Duodenal mucosa (tissue), 2 donors: ENCODE results near the gene HIPK2.

Source experiments
- H3K27ac ChIP-seq: one replicate; pipeline ENCODE4 v1.7.0; 2013; ENCODE audit warnings: low read depth, low read length
- H3K27me3 ChIP-seq, 2 donors: one replicate each; pipeline ENCODE4 v1.7.0; 2013; ENCODE audit warnings: low read length in 2 of 2, control low read depth in 1 of 2; ENCODE audit not compliant: insufficient read depth in 2 of 2, control insufficient read depth in 1 of 2
- H3K36me3 ChIP-seq, 2 donors: one replicate each; pipeline ENCODE4 v1.7.0; 2013; ENCODE audit warnings: low read length in 2 of 2, control low read depth in 1 of 2; ENCODE audit not compliant: insufficient read depth in 2 of 2, control insufficient read depth in 1 of 2
- H3K4me1 ChIP-seq, 2 donors: one replicate each; pipeline ENCODE4 v1.7.0; 2013; ENCODE audit warnings: low read length in 2 of 2, control low read depth in 1 of 2; ENCODE audit not compliant: insufficient read depth in 2 of 2, control insufficient read depth in 1 of 2
- H3K4me3 ChIP-seq, 2 donors: one replicate each; pipeline ENCODE4 v1.7.0; 2013; ENCODE audit warnings: low read length in 2 of 2, low read depth in 1 of 2
- H3K9ac ChIP-seq, 2 donors: one replicate each; pipeline ENCODE4 v1.7.0; 2013; ENCODE audit warnings: low read length in 2 of 2, low read depth in 1 of 2
- H3K9me3 ChIP-seq, 2 donors: one replicate each; pipeline ENCODE4 v1.7.0; 2013; ENCODE audit warnings: low read length in 2 of 2, control low read depth in 1 of 2; ENCODE audit not compliant: control insufficient read depth in 1 of 2

Gene HIPK2

GRCh38 chr7:139640681-139641080, 137.1 kb downstream of the HIPK2 start:
- peaks cover 0 to 26% of the 10 kb centered on the region in 2 donors for H3K36me3 ChIP-seq
- peaks cover 18 to 27% of the 10 kb centered on the region in 2 donors for H3K4me1 ChIP-seq
- no peak overlapping the region for H3K9ac ChIP-seq
- H3K27me3 ChIP-seq = no peaks in the 10 kb centered on the region
- H3K9me3 ChIP-seq = no peaks in the 10 kb centered on the region
- no peak overlapping the region for H3K4me3 ChIP-seq
- no peak overlapping the region for H3K27ac ChIP-seq

GRCh38 chr7:139639563-139639962, 138.2 kb downstream of the HIPK2 start:
- no peak overlapping the region for H3K4me3 ChIP-seq
- no peaks in the 10 kb centered on the region for H3K27me3 ChIP-seq
- H3K27ac ChIP-seq = no peak overlapping the region
- peaks cover 0 to 26% of the 10 kb centered on the region in 2 donors for H3K36me3 ChIP-seq
- peaks cover 18 to 27% of the 10 kb centered on the region in 2 donors for H3K4me1 ChIP-seq
- H3K9me3 ChIP-seq = no peaks in the 10 kb centered on the region
- no peak overlapping the region for H3K9ac ChIP-seq

DNA sequence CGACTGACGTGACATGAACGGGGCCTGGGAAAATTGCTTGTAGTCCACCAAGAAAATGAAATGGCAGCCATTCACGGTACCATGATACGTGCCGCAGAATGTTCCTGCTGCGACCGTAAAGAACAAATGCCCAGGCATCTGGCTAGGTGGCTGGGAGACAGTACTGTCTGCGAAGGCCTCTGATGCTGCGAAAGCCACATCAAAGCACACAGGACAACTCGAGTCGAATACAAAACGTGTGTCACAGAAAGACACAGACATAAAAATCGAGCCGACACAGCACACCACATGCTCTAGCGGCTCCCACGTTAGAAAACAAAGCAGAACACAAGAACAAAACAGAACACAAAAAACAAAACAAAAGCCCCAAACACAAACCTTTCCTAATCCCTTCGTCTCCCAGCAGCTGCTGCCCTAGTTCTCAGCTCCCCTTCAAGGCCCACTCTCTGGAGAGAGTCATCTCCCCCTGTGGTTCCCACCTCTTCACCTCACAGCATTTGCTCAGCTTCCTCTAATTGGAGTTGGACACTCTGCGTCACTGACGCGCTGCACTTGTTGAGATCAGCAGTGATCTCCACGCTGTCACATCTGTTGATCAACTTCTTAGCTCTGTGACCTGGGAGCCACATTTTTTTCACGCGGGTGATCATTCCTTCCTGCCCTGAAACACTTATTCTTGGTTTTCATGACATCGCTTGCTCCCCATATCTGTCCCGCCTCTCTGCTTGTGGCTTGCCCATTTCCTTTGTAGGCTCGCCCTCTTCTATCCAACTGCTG, 142.1 kb downstream of the HIPK2 start:
- Histone ChIP-seq H3K9me3 (no peaks in the 10 kb centered on the region), H3K4me1 (peaks cover 0 to 11% of the 10 kb centered on the region in 2 donors), H3K4me3 (no peak overlapping the region), H3K36me3 (peaks cover 11 to 26% of the 10 kb centered on the region in 2 donors), H3K27ac (no peak overlapping the region), H3K27me3 (no peaks in the 10 kb centered on the region), H3K9ac (no peak overlapping the region)

DNA sequence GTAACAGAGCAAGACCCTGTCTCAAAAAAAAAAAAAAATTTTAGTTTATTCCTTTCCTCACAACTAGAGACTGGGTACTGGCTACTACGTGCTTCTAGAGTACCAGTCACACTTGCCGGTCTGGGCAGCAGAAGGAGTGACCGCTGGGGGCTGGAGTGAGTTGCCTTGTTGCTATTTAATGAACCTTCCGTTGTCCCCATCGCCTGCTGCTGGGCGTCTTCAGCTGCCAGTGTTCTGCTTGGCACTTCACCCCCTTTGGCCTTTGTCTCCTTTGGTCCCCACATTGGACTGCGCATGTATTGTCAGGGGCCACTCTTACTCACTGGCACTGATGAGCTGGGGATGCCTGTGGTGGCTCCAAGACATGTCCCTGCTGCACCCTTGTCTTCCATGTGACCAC, 143.7 kb downstream of the HIPK2 start:
- Histone ChIP-seq H3K4me1 (peaks cover 0 to 3% of the 10 kb centered on the region in 2 donors), H3K36me3 (peaks cover 16 to 36% of the 10 kb centered on the region in 2 donors), H3K4me3 (no peak overlapping the region), H3K9me3 (no peaks in the 10 kb centered on the region), H3K27me3 (no peaks in the 10 kb centered on the region), H3K27ac (no peak overlapping the region), H3K9ac (no peak overlapping the region)

- peaks cover 0 to 3% of the 10 kb centered on the region in 2 donors for H3K4me1 ChIP-seq
- no peaks in the 10 kb centered on the region for H3K9me3 ChIP-seq
- no peaks in the 10 kb centered on the region for H3K27me3 ChIP-seq
- peaks cover 30 to 56% of the 10 kb centered on the region in 2 donors for H3K36me3 ChIP-seq
- no peak overlapping the region for H3K9ac ChIP-seq
- H3K4me3 ChIP-seq = no peak overlapping the region
- no peak overlapping the region for H3K27ac ChIP-seq
Measured at GRCh38 chr7:139631520-139632031, 146.2 kb downstream of the HIPK2 start.

DNA sequence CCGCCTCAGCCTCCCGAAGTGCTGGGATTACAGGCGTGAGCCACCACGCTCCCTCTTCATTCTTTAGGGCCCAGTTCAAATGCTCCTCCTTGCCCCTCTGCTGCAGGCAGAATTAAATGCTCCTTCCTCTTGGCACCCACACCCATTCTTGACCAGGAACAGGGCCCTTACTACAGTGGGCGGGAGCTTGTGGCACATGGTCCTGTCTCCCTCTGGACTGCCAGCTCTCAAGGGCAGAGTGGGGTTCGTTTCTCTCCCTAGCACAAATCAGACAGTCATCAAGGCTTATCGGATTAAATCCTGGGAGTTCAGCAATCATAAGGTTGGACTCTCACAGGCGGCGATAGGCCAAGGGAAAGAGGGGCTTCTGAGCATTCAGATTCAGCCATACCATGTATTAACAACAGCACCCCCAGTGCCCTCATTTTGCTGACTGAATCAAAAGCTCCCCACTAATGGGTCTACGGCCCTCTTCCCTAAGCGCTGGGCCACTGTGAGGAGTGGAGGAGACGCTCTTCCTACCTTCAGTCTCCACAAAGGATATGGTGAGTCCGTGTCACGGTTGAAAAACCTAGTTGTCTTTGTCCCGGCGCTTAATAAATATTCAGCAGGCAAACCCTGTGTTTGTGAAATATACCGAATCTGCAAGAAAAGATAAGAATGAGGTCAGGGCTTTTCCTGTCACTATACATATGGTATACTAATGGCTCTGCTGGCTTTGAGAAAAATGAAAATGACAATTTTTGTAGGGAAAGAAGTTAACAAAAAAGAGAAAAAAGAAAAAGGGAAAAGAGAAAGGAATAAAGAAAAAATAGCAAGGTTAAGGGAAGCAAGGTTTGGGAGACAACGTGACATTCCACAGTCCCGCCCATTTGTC, 146.9 kb downstream of the HIPK2 start:
- no peak overlapping the region for H3K4me3 ChIP-seq
- no peaks in the 10 kb centered on the region for H3K27me3 ChIP-seq
- no peak overlapping the region for H3K27ac ChIP-seq
- no peak overlapping the region for H3K9ac ChIP-seq
- H3K36me3 ChIP-seq = peaks cover 34 to 54% of the 10 kb centered on the region in 2 donors
- no peaks in the 10 kb centered on the region for H3K9me3 ChIP-seq
- H3K4me1 ChIP-seq = peaks cover 0 to 3% of the 10 kb centered on the region in 2 donors

DNA sequence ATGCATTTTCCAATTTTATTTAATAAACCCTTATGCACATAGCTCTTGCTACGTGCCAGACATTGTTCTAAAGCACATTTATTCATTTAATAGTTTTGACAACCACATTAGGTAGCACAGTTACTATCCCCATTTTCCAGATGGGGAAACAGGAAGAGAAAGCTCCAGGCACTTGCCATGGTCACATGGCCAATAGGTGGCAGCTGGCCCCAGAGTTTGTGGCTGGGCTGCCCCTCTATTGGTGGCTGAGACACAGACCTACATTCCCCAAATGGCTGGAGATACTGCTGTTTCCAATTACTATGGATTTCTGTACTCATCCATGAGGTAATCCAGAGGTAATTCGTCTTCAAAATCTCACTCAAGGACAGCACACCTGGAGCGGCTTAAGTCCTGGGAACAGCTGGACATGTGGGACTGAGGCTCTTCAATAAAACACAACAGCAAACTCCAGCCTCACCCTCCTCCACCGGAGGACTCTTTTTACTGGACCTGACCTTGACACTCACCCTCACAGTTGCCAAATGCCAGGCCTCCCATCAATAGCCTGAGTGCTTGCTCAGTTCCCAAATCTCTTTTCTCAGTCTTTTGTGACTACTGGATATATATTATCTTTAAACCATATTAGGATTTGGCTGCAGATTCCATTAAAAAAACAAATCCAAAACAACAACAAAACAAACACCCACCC, 148.3 kb downstream of the HIPK2 start:
- Histone ChIP-seq H3K27ac (no peak overlapping the region), H3K36me3 (peaks cover 48 to 61% of the 10 kb centered on the region in 2 donors), H3K9ac (no peak overlapping the region), H3K4me3 (no peak overlapping the region), H3K4me1 (peaks cover 0 to 3% of the 10 kb centered on the region in 2 donors), H3K27me3 (no peaks in the 10 kb centered on the region), H3K9me3 (no peaks in the 10 kb centered on the region)

- Histone ChIP-seq H3K9me3 (no peaks in the 10 kb centered on the region), H3K36me3 (peaks cover 49 to 71% of the 10 kb centered on the region in 2 donors), H3K4me3 (no peak overlapping the region), H3K27ac (no peak overlapping the region), H3K27me3 (no peaks in the 10 kb centered on the region), H3K9ac (no peak overlapping the region), H3K4me1 (peaks cover 0 to 3% of the 10 kb centered on the region in 2 donors)
Measured at GRCh38 chr7:139627831-139628230, 150.0 kb downstream of the HIPK2 start.

DNA sequence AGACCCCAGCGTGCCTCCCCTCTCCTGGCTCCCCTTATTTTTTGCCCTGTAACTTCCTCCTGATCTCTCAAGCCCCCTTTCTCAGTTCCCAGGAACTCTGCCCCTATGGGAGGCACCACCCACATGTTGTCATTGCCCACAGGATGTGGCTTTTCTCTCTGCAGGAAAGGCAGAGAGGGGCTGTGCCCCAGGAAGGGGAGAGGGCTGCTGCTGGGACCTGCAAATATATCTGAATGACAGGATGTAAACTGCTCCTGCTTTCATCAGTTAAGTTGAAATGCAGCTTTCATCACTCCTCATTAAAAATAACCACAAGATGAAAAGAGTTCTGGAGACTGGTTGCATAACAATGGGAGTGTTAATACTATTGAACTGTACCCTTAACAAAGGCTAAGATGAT, 151.0 kb downstream of the HIPK2 start:
- Histone ChIP-seq H3K36me3 (peaks cover 49 to 80% of the 10 kb centered on the region in 2 donors), H3K27ac (no peak overlapping the region), H3K27me3 (no peaks in the 10 kb centered on the region), H3K9me3 (no peaks in the 10 kb centered on the region), H3K4me1 (peaks cover 0 to 3% of the 10 kb centered on the region in 2 donors), H3K4me3 (no peak overlapping the region), H3K9ac (no peak overlapping the region)
